ENCODE data around the gene CPLX1.

Gene CPLX1

DNA sequence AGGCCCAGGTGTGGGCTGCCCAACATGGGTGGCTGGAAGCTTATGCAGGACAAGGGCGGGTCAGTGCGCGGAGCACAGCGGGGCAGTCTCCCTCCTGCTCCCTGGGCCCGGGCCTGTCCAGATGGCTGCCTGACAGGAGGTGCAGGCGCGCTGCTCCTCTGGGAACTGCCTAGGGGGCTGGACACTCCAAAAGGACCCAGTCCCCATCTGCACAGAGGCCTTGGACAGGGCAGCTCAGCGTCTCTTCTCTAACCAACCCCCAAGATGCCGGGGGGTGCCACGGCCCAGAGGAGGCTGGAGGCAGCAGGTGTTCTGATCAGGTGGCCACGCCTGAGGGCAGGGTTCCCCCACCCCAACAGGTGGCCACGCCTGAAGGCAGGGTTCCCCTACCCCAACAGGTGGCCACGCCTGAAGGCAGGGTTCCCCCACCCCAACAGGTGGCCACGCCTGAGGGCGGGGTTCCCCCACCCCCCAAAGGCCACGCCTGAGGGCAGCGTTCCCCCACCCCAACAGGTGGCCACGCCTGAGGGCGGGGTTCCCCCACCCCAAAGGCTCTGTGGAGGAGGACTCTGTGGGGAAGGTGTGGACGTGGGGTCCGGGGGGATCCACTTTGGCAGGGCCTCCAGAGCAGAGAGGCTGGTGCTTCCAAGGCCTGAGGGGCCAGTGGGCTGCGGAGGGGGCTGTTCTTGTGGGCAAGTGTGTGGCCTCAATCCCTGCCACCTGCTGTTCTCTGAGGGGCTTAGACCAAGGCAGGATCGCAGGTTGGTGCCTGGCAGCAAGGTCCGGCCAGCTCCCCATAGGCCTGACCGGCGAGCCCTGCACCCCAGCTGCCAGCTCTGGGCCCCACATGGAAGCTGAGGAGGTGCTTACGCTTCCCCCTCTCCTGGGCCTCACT lies 36.1 kb downstream of the CPLX1 start:
- Histone ChIP-seq H4K20me1 (ENCODE audit: insufficient read depth) (no peaks in the 10 kb centered on the region), H3K9ac (no peak overlapping the region), H3K79me2 (ENCODE audit: insufficient read depth, low read depth) (no peaks in the 10 kb centered on the region), H3K27me3 (ENCODE audit: insufficient read depth, low read depth) (no peaks in the 10 kb centered on the region), H2AFZ (ENCODE audit: low read depth) (no peak overlapping the region), H3K27ac (no peak overlapping the region), H3K4me2 (no peak overlapping the region), H3K36me3 (ENCODE audit: insufficient read depth) (no peaks in the 10 kb centered on the region), H3K4me3 (IDR thresholded peaks at IDR 0.05; ENCODE audit: insufficient read depth, low read depth, low read length) (no peak overlapping the region), H3K4me1 (ENCODE audit: low read depth, poor library complexity, severe bottlenecking) (no peaks in the 10 kb centered on the region)
- TF ChIP-seq, protein P1, sequence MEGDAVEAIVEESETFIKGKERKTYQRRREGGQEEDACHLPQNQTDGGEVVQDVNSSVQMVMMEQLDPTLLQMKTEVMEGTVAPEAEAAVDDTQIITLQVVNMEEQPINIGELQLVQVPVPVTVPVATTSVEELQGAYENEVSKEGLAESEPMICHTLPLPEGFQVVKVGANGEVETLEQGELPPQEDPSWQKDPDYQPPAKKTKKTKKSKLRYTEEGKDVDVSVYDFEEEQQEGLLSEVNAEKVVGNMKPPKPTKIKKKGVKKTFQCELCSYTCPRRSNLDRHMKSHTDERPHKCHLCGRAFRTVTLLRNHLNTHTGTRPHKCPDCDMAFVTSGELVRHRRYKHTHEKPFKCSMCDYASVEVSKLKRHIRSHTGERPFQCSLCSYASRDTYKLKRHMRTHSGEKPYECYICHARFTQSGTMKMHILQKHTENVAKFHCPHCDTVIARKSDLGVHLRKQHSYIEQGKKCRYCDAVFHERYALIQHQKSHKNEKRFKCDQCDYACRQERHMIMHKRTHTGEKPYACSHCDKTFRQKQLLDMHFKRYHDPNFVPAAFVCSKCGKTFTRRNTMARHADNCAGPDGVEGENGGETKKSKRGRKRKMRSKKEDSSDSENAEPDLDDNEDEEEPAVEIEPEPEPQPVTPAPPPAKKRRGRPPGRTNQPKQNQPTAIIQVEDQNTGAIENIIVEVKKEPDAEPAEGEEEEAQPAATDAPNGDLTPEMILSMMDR (conservative IDR thresholded peaks at IDR 0.05; ENCODE audit: low read depth, low read length): no peak

DNA sequence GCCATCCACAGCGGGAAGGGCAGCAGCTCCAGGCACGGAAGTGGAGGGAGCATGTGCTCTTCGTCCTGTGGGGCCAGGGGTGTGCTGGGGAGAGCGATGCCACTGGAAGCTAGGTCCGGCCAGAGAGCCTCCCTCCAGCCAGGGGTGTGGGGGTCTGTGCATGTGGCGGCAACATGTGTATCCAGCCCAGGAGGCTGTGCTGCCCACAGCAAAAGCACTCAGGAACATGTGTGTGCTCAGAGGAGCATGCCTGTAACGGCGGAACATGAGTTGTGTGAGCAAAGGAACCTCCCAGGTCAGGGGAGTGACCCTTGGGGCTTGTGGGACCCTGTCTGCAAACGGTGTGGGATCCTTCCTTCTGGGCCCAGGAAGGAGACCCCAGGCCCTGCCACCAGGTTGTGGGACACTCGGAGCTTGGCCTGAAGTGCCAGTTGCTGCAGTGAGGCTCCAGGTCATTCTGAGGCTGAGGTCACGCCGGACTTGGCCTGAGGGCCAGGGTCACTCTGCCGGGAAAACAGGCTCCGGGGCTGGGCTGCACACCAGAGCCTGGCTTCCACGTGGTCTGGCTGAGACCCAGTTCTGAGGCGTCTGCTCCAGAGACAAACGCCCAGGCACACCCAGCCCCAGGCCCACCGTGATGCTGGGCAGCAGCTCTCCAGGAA lies 37.2 kb downstream of the CPLX1 start:
- H3K4me3 ChIP-seq (IDR thresholded peaks at IDR 0.05; ENCODE audit: insufficient read depth, low read depth, low read length): no peak overlapping the region
- no peaks in the 10 kb centered on the region for H3K36me3 ChIP-seq (ENCODE audit: insufficient read depth)
- no peaks in the 10 kb centered on the region for H3K4me1 ChIP-seq (ENCODE audit: low read depth, poor library complexity, severe bottlenecking)
- H2AFZ ChIP-seq (ENCODE audit: low read depth): no peak overlapping the region
- TF ChIP-seq, protein P1 (conservative IDR thresholded peaks at IDR 0.05; ENCODE audit: low read depth, low read length): no peak
- no peaks in the 10 kb centered on the region for H3K27me3 ChIP-seq (ENCODE audit: insufficient read depth, low read depth)
- no peaks in the 10 kb centered on the region for H4K20me1 ChIP-seq (ENCODE audit: insufficient read depth)
- no peak overlapping the region for H3K4me2 ChIP-seq
- no peak overlapping the region for H3K27ac ChIP-seq
- no peak overlapping the region for H3K9ac ChIP-seq
- H3K79me2 ChIP-seq (ENCODE audit: insufficient read depth, low read depth): no peaks in the 10 kb centered on the region

DNA sequence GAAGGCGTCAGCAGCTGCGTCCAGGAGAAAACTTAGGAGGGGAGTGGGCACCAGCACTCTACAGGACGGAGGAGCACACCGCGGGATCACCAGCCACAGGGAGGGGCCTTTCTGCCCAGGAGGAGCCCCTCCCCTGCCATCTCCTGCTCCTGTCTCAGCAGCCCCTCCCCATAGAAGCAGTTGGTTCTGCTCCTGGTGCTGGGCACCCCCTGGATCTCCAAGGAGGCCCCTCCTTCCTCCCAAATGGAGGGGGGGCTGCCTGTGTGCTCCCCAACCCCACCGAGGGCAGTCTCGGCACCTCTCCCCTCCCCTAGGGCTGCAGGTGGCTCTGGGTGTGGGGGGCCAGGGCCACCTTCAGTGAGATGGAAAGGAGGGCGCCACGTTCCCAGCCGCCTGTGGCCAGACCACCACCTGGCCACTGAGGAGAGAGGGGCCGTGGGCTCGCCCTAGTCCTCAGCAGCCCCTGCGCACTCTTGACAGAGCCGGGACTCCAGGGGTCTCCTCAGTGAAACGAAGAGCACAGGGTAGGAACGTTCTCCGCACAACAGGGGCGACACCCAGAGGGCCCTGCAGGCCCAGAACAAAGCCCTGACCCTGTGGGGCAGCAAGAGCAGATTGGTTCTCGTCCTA lies 37.8 kb downstream of the CPLX1 start:
- H3K36me3 ChIP-seq (ENCODE audit: insufficient read depth): no peaks in the 10 kb centered on the region
- no peak overlapping the region for H3K9ac ChIP-seq
- H3K4me3 ChIP-seq (IDR thresholded peaks at IDR 0.05; ENCODE audit: insufficient read depth, low read depth, low read length): no peak overlapping the region
- H3K27me3 ChIP-seq (ENCODE audit: insufficient read depth, low read depth): no peaks in the 10 kb centered on the region
- TF ChIP-seq, protein P1 (conservative IDR thresholded peaks at IDR 0.05; ENCODE audit: low read depth, low read length): no peak
- no peak overlapping the region for H3K27ac ChIP-seq
- H3K79me2 ChIP-seq (ENCODE audit: insufficient read depth, low read depth): no peaks in the 10 kb centered on the region
- no peaks in the 10 kb centered on the region for H3K4me1 ChIP-seq (ENCODE audit: low read depth, poor library complexity, severe bottlenecking)
- H2AFZ ChIP-seq (ENCODE audit: low read depth): no peak overlapping the region
- no peak overlapping the region for H3K4me2 ChIP-seq
- H4K20me1 ChIP-seq (ENCODE audit: insufficient read depth): no peaks in the 10 kb centered on the region

DNA sequence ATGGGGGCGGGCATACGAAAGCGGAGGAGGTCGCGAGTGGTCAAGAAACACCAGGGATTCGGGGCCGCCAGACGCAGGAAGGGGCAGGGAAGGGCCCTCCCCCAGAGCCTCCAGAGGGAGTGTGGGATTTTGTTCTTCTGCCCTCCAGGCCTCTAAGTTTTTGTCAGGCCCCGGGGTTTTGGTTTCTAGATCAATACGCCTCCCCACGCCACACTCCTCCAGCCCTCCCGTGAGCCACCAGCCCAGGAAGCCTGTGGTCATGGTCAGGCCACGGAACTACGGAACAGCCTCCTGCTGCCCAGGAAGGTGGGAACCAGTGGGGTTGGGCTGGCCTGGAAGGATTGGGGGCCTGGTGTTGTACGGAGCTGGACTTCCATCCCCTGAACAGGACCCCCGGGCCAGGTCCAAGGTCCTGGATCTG lies 38.4 kb downstream of the CPLX1 start:
- H3K4me1 ChIP-seq (ENCODE audit: low read depth, poor library complexity, severe bottlenecking): no peaks in the 10 kb centered on the region
- no peak overlapping the region for H3K4me2 ChIP-seq
- no peaks in the 10 kb centered on the region for H3K27me3 ChIP-seq (ENCODE audit: insufficient read depth, low read depth)
- H3K27ac ChIP-seq: no peak overlapping the region
- no peak overlapping the region for H3K4me3 ChIP-seq (IDR thresholded peaks at IDR 0.05; ENCODE audit: insufficient read depth, low read depth, low read length)
- no peak overlapping the region for H2AFZ ChIP-seq (ENCODE audit: low read depth)
- no peaks in the 10 kb centered on the region for H3K36me3 ChIP-seq (ENCODE audit: insufficient read depth)
- H3K9ac ChIP-seq: no peak overlapping the region
- TF ChIP-seq, protein P1 (conservative IDR thresholded peaks at IDR 0.05; ENCODE audit: low read depth, low read length): no peak
- no peaks in the 10 kb centered on the region for H3K79me2 ChIP-seq (ENCODE audit: insufficient read depth, low read depth)
- H4K20me1 ChIP-seq (ENCODE audit: insufficient read depth): no peaks in the 10 kb centered on the region
